HG03378 (cell line): ENCODE measurements around the gene MRPL21.
"Not testable (repeated sequence)": the region's sequence is repeated elsewhere in the genome, so short reads cannot be mapped to it uniquely, and the experiment has no call there.

Experiments
- ATAC-seq: cut with Tn5 transposase; IDR thresholded peaks from one replicate; pipeline ENCODE4 v1.9.1; 2021; ENCODE audit warnings: mild to moderate bottlenecking, moderate library complexity; ENCODE audit not compliant: unreplicated experiment

Gene MRPL21

GRCh38 chr11:68872216-68873003 lies 31.2 kb downstream of the MRPL21 start:
- ATAC-seq: no peak

DNA sequence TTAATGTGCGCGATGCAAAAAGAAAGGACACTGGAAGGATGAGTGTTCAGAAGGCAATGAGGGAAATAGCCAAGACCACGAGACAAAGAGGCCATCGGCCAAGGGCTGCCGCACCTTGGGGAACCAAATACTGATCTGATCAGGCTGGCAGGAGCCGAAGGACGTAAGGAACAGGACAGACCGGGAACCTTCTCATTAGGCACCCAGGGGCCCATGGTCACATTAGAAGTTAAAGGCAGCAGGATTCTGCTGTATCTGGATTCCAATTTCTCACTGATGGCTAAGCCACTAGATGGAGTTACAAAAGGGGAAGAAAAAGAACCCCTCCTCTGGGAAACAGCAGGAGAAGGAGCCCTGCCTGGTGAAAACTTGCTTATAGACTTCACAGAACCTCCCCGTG lies 33.2 kb downstream of the MRPL21 start:
- no peak for ATAC-seq

DNA sequence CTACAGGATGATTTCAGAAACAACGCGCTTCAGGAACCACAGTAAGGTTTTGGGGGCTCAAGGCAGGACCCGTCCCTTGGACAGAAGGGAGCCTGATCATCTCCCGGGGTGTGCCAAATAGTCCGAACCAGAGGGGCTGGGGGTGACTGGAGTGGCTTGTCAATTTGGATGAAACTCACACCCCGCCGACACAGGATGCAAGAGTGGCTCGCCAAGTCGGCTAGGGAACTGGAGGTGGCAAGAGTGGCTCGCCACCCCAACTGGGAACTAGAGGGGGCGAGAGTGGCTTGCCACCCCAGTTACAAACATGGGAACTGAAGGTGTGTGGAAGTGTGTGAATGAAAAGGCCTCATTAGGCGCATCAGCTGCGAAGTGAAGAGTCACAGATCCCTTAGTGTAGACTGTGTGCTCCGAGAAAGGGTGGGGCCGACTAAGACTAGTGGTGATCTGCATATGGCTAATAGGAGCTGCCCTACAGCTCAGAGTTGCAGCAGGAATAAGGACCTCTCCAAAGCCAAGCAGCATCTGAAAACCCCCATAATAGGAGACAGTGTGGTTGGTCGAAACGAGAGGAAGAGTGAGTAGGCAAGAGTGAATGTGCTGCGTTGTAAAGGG lies 35.3 kb downstream of the MRPL21 start:
- no peak for ATAC-seq

GRCh38 chr11:68867066-68867465 lies 36.6 kb downstream of the MRPL21 start:
- no peak for ATAC-seq

DNA sequence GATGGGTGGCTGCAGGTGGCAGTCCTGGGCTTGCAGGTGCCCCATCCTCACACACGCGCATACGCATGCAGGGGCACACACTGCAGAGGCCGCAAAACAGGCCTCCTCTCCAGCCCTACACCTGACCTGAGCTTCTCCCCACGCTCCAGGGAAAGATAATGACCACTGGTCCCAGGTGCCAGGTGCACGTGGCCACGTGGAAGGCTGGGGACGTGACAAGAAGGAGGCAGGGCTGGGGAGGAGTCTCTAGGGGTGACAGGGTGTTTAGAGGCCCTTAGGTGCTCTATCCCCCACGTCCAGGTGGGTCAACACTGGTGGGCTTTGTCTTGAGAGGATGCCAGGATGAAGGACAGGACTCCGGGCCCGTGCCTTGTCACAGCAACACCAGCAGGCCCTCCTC lies 38.4 kb downstream of the MRPL21 start:
- ATAC-seq: no peak

DNA sequence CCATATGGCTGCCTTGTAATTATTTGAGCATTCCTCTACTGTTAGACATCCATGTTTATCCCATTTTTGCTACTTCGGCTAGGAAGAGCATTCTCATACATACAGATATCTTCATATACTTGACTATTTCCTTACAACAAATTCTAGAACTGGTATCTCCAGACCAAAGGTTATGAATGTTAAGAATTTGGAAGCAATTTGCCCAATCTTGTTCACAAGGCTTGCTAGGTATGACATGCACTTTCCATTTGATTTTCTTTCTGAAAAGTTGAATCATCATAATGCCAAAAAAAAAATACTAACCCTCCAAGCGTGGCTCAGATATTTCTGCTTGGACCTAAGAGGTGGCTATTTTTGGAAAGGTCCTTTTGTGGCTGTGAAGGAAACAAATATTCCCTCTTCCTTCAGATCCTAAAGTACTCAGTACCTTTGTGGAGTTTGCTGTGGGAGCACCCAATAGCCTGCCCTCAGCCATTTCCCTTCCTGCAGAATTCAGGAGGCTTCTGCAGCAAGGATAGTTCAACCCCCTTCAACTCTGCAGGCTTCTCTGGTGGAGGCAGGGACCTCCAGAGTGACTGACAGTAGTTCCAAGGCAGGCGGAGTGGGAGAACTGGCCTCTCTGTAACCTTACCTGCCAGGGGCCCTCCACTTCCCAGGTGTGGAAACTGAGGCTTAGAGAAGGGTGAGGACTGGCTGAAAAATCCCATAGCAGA lies 39.9 kb downstream of the MRPL21 start:
- ATAC-seq: no peak

- ATAC-seq: no peak
These were observed 41.2 kb downstream of the MRPL21 start for GRCh38 chr11:68862421-68862820.

DNA sequence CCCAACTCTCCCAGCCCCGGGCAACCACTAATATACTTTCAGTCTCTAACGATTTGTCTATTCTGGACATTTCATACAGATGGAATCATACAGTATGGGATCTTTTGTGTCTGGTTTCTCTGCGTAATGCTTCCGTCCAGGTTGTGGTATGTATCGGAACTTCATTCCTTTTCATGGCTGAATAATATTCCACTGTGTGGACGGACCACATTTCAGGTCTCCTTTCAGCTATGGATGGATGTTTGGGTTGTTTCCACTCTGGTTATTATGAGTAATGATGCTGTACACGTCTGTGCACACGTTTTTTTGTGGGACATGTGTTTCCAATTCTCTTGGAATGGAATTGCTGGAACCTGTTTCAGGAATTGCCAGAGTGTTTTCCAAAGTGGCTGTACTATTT lies 44.5 kb downstream of the MRPL21 start:
- ATAC-seq: no peak

- no peak for ATAC-seq
These were observed 46.5 kb downstream of the MRPL21 start for GRCh38 chr11:68857037-68857586.

- not testable (repeated sequence) for ATAC-seq
These were observed 47.1 kb downstream of the MRPL21 start for GRCh38 chr11:68856425-68857030.

- ATAC-seq: no peak
These were observed 48.2 kb downstream of the MRPL21 start for GRCh38 chr11:68855205-68855981.

GRCh38 chr11:68854273-68854958 lies 49.2 kb downstream of the MRPL21 start:
- ATAC-seq: no peak

- no peak for ATAC-seq
These were observed 51.0 kb downstream of the MRPL21 start for GRCh38 chr11:68852628-68853027.

DNA sequence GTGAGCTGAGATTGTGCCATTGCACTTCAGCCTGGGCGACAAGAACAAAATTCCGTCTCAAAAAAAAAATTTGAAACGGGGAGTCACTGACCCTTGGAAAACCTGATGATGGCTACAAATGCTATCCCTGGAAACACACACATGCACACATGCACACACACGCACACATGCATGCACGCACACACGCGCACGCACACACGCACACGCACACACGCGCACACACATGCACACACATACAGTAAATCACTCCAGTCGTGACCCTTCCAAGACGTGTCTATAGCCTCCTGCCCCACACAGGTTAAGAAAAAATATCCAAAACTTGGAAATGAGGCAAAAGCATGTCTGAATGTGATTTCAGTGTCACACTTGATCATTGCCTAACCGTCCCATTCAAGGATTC lies 55.2 kb downstream of the MRPL21 start:
- no peak for ATAC-seq

DNA sequence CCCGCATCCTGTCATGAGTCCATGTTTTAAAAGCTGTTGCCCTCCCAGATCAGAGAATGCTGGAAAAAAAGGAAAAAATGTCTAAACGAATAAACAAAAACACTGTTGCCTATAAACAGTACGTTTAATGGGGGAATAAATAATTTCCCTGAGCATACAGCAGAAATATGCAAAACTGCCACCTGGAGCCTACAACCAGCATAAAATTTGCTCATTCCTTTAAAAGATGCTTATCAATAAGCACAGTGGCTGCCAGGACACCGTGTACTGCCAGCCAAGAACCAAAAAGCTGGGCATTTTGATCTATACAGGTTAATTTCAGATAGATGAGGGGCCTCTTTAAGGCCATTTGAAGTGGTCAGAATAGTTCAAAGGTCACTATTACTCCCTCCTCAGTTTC lies 56.2 kb downstream of the MRPL21 start:
- no peak for ATAC-seq

DNA sequence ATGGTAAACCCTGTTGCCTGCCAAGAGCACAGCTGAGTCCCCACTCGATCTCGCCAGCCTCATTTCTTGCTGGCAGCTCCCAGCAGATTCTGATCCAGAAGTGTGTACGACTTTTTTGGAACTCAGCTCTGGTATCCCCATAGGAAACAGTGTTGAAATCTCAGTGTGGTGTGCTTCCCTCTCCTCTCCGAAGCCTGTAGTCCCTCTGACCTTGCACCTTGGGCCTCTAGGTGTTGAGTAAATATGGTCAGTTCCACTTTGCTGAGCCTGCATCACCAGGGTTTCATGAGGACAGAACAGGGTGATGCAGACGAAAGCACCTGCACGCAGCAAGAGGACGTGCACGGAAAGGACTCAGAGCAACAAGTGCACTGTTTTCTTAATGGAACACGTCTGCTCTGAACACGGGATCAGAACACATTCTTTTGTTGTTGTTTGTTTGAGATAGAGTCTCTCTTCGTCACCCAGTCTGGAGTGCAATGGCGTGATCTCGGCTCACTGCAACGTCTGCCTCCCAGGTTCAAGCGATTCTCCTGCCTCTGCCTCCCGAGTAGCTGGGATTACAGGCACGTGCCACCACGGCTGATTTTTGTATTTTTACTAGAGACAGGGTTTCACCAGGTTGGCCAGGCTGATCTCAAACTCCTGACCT lies 58.2 kb downstream of the MRPL21 start:
- no peak for ATAC-seq

DNA sequence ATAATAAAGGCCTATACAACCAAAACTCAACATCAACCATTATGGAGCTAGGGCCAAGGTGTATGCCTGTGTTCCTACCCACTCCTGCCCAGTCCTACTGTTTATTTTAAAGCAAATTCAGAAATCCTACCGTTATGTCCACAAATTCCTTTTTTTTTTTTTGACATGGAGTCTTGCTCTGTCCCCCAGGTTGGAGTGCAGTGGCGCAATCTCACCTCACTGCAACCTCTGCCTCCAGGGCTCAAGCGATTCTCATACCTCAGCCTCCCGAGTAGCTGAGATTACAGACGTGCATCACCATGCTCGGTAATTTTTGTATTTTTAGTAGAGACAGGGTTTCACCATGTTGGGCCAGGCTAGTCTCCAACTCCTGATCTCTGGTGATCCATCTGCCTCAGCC lies 58.8 kb downstream of the MRPL21 start:
- ATAC-seq: no peak

DNA sequence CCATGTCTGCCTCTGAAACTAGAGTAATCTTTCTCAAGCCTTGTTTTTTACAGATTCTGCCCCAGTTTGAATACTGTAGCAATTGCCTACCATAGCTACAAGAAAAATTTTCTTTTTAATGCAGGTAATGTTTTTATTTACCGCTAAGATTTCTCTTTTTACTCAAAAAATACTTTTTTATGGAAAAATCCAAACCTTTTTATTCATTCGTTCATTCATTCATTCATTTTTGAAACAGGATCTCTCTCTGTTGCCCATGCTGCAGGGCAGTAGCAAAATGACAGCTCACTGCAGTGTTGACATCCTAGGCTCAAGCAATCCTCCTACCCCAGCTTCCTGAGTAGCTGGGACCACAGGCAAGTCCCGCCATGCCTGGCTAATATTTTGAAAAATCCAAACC lies 59.3 kb downstream of the MRPL21 start:
- no peak for ATAC-seq

DNA sequence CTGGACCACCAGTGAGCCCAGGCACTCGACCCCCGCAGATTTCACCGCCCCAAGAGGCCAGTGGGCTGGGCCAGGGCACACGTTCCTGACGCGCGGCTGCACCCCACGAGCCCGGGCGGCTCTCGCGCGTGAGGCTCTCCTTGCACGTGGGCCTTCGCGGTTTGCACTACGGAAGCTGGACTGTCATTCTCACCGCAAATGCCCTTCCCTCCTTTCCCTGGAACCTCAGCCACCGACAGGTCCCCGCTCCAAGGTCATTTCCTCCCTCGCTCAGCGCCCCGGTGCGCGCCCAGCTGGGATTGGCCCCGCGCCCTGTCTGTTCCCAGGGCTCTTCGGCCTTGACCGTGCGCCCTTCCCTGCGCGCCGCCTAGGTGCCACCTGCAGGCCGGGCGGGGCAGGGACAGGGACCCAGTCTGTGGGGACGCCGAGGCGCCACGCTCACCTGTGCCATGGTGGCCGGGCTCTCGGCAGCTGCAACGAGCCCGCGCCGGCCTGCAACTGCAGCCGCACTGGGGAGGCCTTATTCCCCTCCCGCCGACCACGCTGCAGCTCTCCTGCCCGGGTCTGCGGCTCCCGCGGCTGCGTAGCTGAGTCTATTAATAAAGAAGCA lies 59.8 kb downstream of the MRPL21 start:
- no peak for ATAC-seq
